Measurements from ENCODE around the gene YRDC. TPM values are rescaled to one million over a fixed set of nuclear protein-coding genes. Genes with fewer than 3 reads are reported as not detected.

YRDC gene
- total RNA-seq, 1 donor from 2014 or later: 14.0 TPM

GRCh38 chr1:37765916-37766664, 41.9 kb downstream of the YRDC start:
- H3K27ac Mint-ChIP-seq: no peak overlapping the region
- H3K9me3 Mint-ChIP-seq (ENCODE audit: low read depth): no peaks in the 10 kb centered on the region
- peaks cover 96% of the 10 kb centered on the region for H3K27me3 Mint-ChIP-seq
- DNase-seq (ENCODE audit: low spot score, unreplicated experiment): no peak
- H3K4me1 Mint-ChIP-seq (ENCODE audit: low read depth): no peaks in the 10 kb centered on the region
- H3K36me3 Mint-ChIP-seq (ENCODE audit: insufficient read depth): no peaks in the 10 kb centered on the region
- no peak for TF ChIP-seq CTCF (IDR thresholded peaks at IDR 0.05; ENCODE audit: unreplicated experiment)
- no peak overlapping the region for H3K4me3 Mint-ChIP-seq (ENCODE audit: low read depth)

GRCh38 chr1:37764888-37765441, 43.0 kb downstream of the YRDC start, which contains the start of gene EPHA10:
Gene EPHA10, minus strand, starts transcription at chr1:37765120. Its CDS starts 54 bp downstream, at chr1:37765066.
- Mint-ChIP-seq H3K9me3 (ENCODE audit: low read depth) (no peaks in the 10 kb centered on the region), H3K4me3 (ENCODE audit: low read depth) (no peak within 1 kb of the TSS), H3K27ac (no peak within 1 kb of the TSS), H3K27me3 (peaks cover 87% of the 10 kb centered on the region), H3K36me3 (ENCODE audit: insufficient read depth) (no peaks in the 10 kb centered on the region), H3K4me1 (ENCODE audit: low read depth) (no peaks in the 10 kb centered on the region)
- no peak for TF ChIP-seq CTCF (IDR thresholded peaks at IDR 0.05; ENCODE audit: unreplicated experiment)
- DNase-seq (ENCODE audit: low spot score, unreplicated experiment): no peak

DNA sequence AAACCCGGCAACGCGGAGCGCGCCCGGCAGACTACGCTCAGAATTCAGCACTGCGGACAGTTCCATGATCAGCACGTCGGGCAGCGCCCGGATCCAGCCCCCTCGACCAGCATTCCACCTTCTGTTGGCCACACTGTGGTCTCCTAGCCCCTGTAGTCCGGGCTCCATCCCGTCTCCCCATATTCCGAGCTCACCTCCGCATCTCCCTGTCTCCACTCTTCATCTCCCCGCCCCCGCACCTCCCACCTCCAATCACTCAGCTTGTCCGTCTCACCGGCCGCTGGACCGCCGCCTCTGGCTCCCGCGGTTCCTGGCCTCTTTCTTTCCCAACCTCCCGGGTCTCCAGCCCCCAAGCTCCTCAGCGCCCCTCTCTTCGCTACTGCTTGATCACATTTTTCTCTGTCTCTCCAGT, 43.6 kb downstream of the YRDC start:
- Mint-ChIP-seq H3K27me3 (peaks cover 83% of the 10 kb centered on the region), H3K27ac (no peak overlapping the region), H3K9me3 (ENCODE audit: low read depth) (no peaks in the 10 kb centered on the region), H3K36me3 (ENCODE audit: insufficient read depth) (no peaks in the 10 kb centered on the region), H3K4me1 (ENCODE audit: low read depth) (no peaks in the 10 kb centered on the region), H3K4me3 (ENCODE audit: low read depth) (no peak overlapping the region)
- peak; percentile 78 for DNase-seq (ENCODE audit: low spot score, unreplicated experiment)
- no peak for TF ChIP-seq CTCF (IDR thresholded peaks at IDR 0.05; ENCODE audit: unreplicated experiment)

DNA sequence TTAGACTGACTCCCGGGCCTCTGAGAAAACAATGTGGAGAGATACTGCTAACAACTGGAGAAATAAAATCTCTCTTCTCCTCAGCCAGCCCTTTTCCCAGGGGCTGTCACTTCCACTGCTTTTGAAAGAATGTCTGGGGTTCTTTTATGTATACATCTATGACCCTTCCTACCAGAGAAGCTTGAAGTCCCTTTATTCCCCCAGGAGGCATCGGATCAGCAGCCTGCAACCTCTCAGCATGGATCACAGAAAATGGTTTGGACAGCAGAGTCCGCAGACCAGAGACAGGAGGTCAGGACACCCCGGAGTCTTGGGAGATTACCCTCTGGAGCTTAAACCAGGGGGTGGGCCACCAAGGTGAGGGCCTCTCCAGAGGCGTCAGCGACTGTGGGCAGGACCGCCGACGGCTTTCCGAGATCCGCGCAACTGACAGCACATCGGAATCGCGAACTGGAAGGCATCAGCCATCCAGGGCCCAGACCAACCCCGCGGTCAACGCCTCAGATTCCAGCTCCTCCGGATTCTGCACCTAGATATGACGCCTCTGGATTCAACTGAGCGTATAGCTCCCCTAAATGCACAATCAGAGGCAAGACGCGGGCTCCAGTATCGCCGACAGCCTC, 44.1 kb downstream of the YRDC start:
- Mint-ChIP-seq H3K4me3 (ENCODE audit: low read depth) (no peak overlapping the region), H3K9me3 (ENCODE audit: low read depth) (no peaks in the 10 kb centered on the region), H3K27ac (no peak overlapping the region), H3K27me3 (peaks cover 78% of the 10 kb centered on the region), H3K4me1 (ENCODE audit: low read depth) (no peaks in the 10 kb centered on the region), H3K36me3 (ENCODE audit: insufficient read depth) (no peaks in the 10 kb centered on the region)
- no peak for TF ChIP-seq CTCF (IDR thresholded peaks at IDR 0.05; ENCODE audit: unreplicated experiment)
- no peak for DNase-seq (ENCODE audit: low spot score, unreplicated experiment)

- peaks cover 64% of the 10 kb centered on the region for H3K27me3 Mint-ChIP-seq
- no peak for TF ChIP-seq CTCF (IDR thresholded peaks at IDR 0.05; ENCODE audit: unreplicated experiment)
- H3K9me3 Mint-ChIP-seq (ENCODE audit: low read depth): no peaks in the 10 kb centered on the region
- H3K4me1 Mint-ChIP-seq (ENCODE audit: low read depth): no peaks in the 10 kb centered on the region
- no peak for DNase-seq (ENCODE audit: low spot score, unreplicated experiment)
- no peaks in the 10 kb centered on the region for H3K36me3 Mint-ChIP-seq (ENCODE audit: insufficient read depth)
- H3K4me3 Mint-ChIP-seq (ENCODE audit: low read depth): no peak overlapping the region
- no peak overlapping the region for H3K27ac Mint-ChIP-seq
Measured at GRCh38 chr1:37762516-37762915, 45.5 kb downstream of the YRDC start.
